ENCODE measurements around the gene AUTS2.

AUTS2 gene

DNA sequence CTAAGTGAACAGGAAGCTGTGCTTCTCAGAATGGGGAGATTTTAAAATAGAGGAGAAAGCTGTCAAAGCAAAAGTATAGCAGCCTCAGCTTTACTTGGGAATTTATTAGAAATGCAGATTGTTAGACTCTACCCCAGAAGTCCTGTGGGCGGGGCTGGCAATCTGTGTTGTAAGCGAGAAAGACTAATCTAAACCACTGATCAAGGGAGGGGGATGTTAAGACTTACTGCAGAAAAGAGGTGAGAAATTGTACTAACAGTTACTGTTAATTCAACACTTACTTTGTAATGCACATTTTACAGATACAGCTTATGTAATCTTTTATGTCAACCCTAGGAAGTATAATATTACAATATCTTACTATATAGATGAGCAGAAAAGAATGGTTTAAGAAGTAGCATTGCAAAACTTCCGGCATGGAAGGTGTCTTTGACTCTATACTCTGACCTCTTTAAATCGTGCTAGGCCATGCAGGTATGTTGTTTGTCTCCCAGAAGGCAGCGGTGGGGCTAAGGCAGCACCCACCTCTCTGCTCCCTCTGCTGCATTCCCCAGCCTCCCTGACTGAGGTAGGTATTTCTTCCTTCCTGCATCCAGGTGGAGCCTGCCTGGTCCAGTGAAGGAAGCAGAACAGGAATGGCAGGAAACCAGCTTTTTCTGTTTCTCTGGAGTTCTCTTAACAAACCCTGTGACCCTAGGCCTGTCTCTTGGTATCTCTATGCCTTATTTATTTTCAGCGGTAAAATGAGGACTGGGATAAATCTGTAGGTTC is 462.2 kb downstream of the AUTS2 start:
- DNase-seq (ENCODE audit: low read depth in 2 of 2), result no peak

DNA sequence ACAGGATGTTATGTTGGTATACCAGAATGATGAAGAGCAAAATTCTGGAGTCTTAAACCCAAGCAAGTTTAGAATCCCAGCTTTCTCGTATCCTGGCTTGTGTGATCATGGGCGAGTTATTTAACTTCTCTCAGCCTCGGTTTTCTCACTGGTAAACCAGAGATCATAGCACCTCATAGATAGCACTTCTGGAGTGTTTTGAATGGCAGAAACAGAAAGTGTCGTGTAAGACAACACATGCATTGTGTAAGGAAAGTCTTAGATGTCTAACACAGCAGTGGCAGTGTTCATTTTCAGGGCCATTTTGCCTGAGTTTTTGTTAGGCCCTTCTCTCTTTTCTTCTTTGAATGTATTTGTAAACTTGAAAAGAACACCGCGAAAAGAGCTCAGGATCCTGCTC is 465.1 kb downstream of the AUTS2 start:
- DNase-seq (ENCODE audit: low read depth in 2 of 2), result no peak

GRCh38 chr7:70063927-70064326 is 465.7 kb downstream of the AUTS2 start:
- DNase-seq (ENCODE audit: low read depth in 2 of 2), result no peak

DNA sequence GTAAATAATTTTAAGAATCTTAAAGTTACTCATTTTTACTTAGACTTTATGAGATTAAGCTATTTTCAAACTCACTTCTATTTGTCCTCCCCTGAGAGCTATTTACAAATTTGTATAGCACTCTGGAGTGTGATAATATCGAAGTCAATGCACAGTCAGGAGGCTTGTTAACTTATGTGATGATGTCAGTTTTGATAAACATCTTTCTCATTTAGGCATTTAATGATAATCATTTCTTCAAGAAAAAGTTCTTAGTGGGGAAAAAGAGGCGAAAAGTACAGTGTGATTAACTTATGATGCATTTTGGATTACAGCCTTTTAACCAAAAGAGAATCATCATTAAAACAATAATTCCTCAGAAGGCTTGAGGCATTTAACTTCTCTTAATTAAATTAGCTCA is 468.6 kb downstream of the AUTS2 start:
- DNase-seq (ENCODE audit: low read depth in 2 of 2), result no peak

DNA sequence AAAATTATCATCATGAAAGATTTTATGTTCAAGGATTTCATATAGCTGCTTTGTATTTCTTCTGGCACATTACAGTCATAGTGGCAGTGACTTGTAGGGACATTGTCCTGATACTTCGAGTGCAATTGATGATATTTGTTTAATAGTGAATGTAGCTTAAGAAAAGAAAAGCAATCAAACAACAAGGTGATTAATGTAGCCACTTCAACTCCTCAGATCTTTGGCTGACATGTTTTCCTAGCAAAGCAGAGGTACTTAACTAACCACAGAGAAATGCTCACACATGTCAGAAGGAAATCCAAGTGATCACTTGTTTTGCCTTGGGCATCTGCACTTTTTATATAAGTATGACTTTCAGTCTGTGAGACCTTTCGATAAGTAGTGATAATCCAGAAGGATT is 470.3 kb downstream of the AUTS2 start:
- DNase-seq (ENCODE audit: low read depth in 2 of 2), result no peak

DNA sequence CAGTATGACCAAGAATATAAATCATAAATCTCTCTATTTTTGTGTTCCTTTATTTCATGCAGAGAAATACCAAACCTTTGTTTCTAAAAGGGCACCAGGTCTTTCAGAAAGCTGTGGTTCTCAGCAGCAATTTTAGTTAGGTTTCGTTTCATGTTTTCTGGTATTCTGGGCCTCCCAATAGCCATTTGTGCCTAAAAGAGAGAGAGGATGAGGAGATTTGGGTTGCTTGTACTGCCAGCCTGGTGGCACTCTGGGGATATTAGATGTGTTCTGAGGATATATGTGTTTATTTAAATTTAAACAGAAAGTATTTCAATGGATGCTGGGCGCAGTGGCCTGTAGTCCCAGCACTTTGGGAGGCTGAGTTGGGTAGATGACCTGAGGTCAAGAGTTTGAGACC is 471.7 kb downstream of the AUTS2 start:
- no peak for DNase-seq (ENCODE audit: low read depth in 2 of 2)

DNA sequence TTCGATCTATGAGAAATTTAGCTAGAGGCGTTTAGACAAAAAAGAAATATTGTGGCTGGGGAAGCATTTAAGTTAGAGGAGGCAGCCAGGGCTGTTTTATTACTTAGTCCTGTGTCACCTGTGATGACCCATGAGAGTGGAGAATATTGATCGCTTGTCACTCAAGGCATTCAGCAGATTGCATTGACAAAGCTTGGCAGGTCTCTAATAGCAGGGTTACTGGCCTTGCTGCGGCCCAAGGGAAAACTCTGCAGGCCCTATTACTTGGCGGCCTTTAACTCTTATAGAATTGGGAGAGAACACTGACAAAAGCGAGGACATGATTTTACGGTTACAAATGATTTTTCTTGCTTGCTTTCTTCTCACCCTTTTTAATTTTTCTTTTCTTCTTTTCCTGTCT is 473.5 kb downstream of the AUTS2 start:
- no peak for DNase-seq (ENCODE audit: low read depth in 2 of 2)

- no peak for DNase-seq (ENCODE audit: low read depth in 2 of 2)
Measured at GRCh38 chr7:70072220-70072619, 473.9 kb downstream of the AUTS2 start.

- no peak for DNase-seq (ENCODE audit: low read depth in 2 of 2)
Measured at GRCh38 chr7:70076325-70076724, 478.1 kb downstream of the AUTS2 start.

- DNase-seq (ENCODE audit: low read depth in 2 of 2), result no peak
Measured at GRCh38 chr7:70082099-70082611, 483.9 kb downstream of the AUTS2 start.

GRCh38 chr7:70091362-70091761 is 493.1 kb downstream of the AUTS2 start:
- no peak for DNase-seq (ENCODE audit: low read depth in 2 of 2)

GRCh38 chr7:70092314-70093204 is 494.3 kb downstream of the AUTS2 start:
- DNase-seq (ENCODE audit: low read depth in 2 of 2), result no peak

DNA sequence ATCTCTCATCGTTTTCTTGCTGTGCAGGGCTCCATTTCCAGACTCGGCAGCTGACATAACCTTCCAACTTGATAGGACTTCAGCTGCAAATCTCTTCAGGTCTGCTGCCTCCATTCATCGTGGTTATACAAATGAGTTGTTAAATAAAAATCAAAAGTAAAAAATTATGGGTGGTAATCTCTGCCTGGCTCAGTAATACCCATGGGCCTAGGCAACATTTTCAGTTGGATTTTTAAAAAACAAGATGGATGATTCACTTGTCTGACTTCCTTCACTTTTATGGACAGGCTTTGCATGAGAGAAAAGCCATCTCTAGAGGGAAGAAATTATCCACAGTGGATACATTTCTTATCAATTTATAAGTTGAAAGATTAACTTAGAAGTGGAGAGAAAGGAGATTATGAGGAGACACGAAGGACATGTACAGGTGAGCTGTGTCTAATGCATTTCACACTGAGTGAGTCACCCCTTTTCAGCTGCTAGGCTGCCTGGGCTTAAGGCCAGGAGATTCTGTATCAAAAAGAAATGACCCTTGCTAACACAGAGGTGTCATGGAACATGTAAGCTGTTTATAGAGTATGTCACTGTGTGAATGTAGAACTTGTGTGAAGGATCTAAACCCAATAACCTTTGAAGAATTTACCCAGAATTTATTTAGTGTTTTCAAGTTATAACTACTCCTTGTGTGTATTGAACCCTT is 495.1 kb downstream of the AUTS2 start:
- DNase-seq (ENCODE audit: low read depth in 2 of 2), result no peak

GRCh38 chr7:70094831-70095230 is 496.6 kb downstream of the AUTS2 start:
- DNase-seq (ENCODE audit: low read depth in 2 of 2), result no peak

GRCh38 chr7:70097645-70098044 is 499.4 kb downstream of the AUTS2 start:
- no peak for DNase-seq (ENCODE audit: low read depth in 2 of 2)

- DNase-seq (ENCODE audit: low read depth in 2 of 2), result no peak
Measured at GRCh38 chr7:70098133-70098561, 499.9 kb downstream of the AUTS2 start.

- no peak for DNase-seq (ENCODE audit: low read depth in 2 of 2)
Measured at GRCh38 chr7:70098905-70099672, 500.8 kb downstream of the AUTS2 start.

DNA sequence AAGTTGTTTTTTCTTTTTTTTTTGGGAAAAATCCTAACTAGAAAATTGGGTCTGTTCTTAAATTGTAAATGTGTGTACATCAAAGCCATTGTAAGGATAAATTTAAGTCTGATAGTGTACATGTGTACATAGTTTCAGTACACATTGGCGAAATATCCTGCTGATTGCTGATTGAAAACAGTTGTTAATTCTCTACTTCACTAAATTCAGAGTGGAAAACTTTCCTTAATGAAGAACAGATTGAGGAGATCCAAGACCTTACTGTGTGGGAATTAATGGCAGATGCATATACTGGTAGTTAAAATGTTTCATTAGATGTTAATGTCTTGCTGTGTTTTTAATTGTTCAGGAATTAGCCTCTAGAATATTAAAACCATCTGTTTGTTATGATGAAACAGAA is 506.0 kb downstream of the AUTS2 start:
- DNase-seq (ENCODE audit: low read depth in 2 of 2), result no peak

GRCh38 chr7:70113078-70113477 is 514.8 kb downstream of the AUTS2 start:
- DNase-seq (ENCODE audit: low read depth in 2 of 2), result no peak

GRCh38 chr7:70113536-70113935 is 515.3 kb downstream of the AUTS2 start:
- no peak for DNase-seq (ENCODE audit: low read depth in 2 of 2)

DNA sequence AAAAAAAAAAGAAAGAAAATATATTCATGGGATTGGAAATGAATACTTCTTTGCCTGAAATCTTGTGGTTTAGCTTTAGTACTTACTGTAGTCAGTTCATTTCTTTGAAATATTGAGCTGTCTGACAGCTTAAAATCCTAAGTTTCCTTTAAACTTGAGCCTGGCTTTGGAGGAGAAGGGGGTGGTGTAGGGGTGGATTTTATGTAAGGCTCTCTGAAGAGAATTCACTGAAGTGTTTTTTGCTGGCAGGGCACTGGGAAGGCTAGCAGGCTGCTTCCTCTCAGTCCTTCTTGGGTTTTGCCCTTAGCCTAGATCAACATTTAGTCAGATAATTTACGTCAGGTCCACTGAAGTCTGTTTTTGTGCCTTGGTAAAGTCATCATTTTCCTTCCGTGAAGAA is 516.5 kb downstream of the AUTS2 start:
- no peak for DNase-seq (ENCODE audit: low read depth in 2 of 2)
